SK-N-MC (cell line): ENCODE results near the gene ITGA3.

ENCODE experiments used
- EZH2 ChIP-seq: fragments of 200-600 bp; sonication (generic); IDR thresholded peaks from one replicate; pipeline ENCODE4 v1.6.1; 2017; ENCODE audit warnings: antibody characterized with exemption
- POLR2AphosphoS5 ChIP-seq: IDR thresholded peaks from 2 replicates; pipeline ENCODE4 v1.6.1; 2012; ENCODE audit warnings: mild to moderate bottlenecking, low read depth, low read length, borderline replicate concordance

DNA sequence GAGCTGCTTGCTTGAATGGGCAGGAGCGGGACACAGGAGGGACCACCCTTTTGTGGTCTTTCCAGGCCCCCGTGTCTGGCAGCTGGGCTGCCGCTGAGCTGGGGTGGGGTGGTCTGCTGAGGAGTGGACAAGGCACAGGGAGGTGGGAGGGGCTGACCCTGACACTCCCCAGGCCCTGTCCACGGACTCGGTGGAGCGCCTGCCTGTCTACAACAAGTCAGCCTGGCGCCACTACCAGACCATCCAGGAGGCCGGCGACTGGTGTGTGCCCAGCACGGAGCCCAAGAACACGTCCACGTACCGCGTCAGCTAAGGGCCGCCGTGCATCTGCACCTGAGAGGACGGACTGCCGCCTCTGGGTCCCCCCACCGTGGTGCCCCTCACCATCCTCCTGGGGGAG lies 53.9 kb downstream of the ITGA3 start:
- TF ChIP-seq POLR2AphosphoS5, result no peak
- TF ChIP-seq EZH2, result no peak
